ENCODE results near the gene KLHL4.
"Not testable (repeated sequence)": the region's sequence is repeated elsewhere in the genome, so short reads cannot be mapped to it uniquely, and the experiment has no call there.

The KLHL4 gene

GRCh38 chrX:87517571-87518141 lies at the start of gene KLHL4:
KLHL4 (plus strand) TSS chrX:87517802; CDS start chrX:87517894, 92 bp downstream.
- in situ Hi-C loops (cut with HindIII; ENCODE audit: low pct_unique_long_range_greater_than_20kb, low sequenced_read_pairs): no loop called here
- DNase-seq (ENCODE audit: low read depth in 1 of 2, low spot score in 1 of 2): peak in 1 of 2 experiments; percentile 7
- TF ChIP-seq JUND (IDR thresholded peaks at IDR 0.05; ENCODE audit: low read depth): no peak

DNA sequence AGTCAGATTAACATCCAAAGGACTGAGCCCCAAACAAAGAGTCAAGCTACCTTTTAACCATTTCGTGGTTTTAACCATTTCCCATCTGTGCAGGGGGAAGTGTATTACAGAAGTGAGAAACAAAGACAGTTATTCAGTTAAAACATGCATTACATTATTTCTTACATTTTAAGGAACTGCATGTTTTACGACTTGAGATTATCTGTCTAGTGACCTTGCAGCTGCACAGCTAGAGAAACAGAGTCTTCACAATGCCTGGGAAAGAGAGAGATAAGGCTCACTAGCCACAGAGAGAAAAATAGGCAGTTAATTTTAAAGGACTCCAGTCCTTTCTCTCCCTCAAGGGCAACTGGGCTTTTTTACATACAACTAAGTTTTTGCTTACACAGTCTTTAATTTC lies 48.7 kb upstream of the KLHL4 start:
- TF ChIP-seq JUND (IDR thresholded peaks at IDR 0.05; ENCODE audit: low read depth): no peak
- in situ Hi-C loops (cut with HindIII; ENCODE audit: low pct_unique_long_range_greater_than_20kb, low sequenced_read_pairs): no loop called here
- DNase-seq (ENCODE audit: low read depth in 1 of 2, low spot score in 1 of 2): no peak

- TF ChIP-seq JUND (IDR thresholded peaks at IDR 0.05; ENCODE audit: low read depth): no peak
- DNase-seq (ENCODE audit: low read depth in 1 of 2, low spot score in 1 of 2): no peak
- in situ Hi-C loops (cut with HindIII; ENCODE audit: low pct_unique_long_range_greater_than_20kb, low sequenced_read_pairs): no loop called here
Observed at GRCh38 chrX:87475793-87476192, 41.8 kb upstream of the KLHL4 start.

DNA sequence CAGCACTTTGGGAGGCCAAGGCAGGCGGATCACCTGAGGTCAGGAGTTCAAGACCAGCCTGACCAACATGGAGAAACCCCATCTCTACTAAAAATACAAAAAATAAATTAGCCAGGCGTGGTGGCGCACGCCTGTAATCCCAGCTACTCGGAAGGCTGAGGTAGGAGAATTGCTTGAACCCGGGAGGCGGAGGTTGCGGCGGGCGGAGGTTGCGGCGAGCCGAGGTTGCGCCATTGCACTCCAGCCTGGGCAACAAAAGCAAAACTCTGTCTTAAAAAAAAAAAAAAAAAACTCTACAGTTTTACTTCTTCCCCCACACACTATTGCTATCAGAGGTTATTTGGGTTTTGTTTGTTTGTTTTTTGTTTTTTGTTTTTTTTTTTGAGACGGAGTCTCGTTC lies 38.9 kb upstream of the KLHL4 start:
- in situ Hi-C loops (cut with HindIII; ENCODE audit: low pct_unique_long_range_greater_than_20kb, low sequenced_read_pairs); DNase-seq (ENCODE audit: low read depth in 1 of 2, low spot score in 1 of 2): not testable (repeated sequence)

DNA sequence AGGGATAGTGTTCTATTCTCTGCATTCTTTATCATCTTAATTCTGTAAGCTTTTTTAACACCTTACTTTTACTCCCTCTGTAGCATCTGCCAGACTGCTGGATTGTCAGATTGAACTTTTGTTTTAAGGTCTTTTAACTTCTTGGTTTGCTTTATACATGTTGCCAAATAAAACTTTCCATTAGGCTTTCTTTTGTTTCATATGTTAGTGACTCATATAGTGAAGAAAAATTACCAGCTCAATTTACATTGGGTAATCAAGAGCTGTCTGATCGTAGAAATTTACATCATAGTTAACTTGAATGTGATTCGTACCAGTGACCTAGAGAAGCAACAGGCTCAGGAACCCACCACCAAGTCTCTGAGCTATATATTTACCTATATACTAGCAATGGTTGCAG lies 28.5 kb upstream of the KLHL4 start:
- in situ Hi-C loops (cut with HindIII; ENCODE audit: low pct_unique_long_range_greater_than_20kb, low sequenced_read_pairs): no loop called here
- TF ChIP-seq JUND (IDR thresholded peaks at IDR 0.05; ENCODE audit: low read depth): no peak
- no peak for DNase-seq (ENCODE audit: low read depth in 1 of 2, low spot score in 1 of 2)

- in situ Hi-C loops (cut with HindIII; ENCODE audit: low pct_unique_long_range_greater_than_20kb, low sequenced_read_pairs): no loop called here
- TF ChIP-seq JUND (IDR thresholded peaks at IDR 0.05; ENCODE audit: low read depth): no peak
- DNase-seq (ENCODE audit: low read depth in 1 of 2, low spot score in 1 of 2): no peak
Observed at GRCh38 chrX:87515836-87516235, 1.8 kb upstream of the KLHL4 start.

DNA sequence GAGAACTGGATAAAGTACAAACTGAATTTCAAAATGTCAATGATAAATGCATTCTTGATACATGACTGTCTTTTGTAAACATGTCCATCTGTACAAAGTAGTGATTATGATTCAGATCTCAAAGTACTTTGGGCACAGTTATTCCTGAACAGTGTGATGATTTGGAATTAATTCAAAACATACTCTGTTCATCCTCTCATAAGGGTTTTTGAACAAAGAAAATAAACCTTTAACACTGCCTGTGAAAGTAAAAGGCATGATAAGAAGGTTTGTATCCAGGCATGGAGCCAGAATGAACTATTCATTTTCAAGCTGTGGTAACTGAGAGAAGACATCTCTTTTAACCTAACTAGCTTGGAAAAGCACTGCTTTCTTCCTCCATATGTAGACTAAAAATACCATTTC lies 883 bp upstream of the KLHL4 start:
- DNase-seq (ENCODE audit: low read depth in 1 of 2, low spot score in 1 of 2): no peak
- in situ Hi-C loops (cut with HindIII; ENCODE audit: low pct_unique_long_range_greater_than_20kb, low sequenced_read_pairs): no loop called here
- no peak for TF ChIP-seq JUND (IDR thresholded peaks at IDR 0.05; ENCODE audit: low read depth)

- in situ Hi-C loops (cut with HindIII; ENCODE audit: low pct_unique_long_range_greater_than_20kb, low sequenced_read_pairs): no loop called here
- no peak for TF ChIP-seq JUND (IDR thresholded peaks at IDR 0.05; ENCODE audit: low read depth)
- no peak for DNase-seq (ENCODE audit: low read depth in 1 of 2, low spot score in 1 of 2)
Observed at GRCh38 chrX:87518504-87518903, 902 bp downstream of the KLHL4 start.

- in situ Hi-C loops (cut with HindIII; ENCODE audit: low pct_unique_long_range_greater_than_20kb, low sequenced_read_pairs): no loop called here
- TF ChIP-seq JUND (IDR thresholded peaks at IDR 0.05; ENCODE audit: low read depth): no peak
- no peak for DNase-seq (ENCODE audit: low read depth in 1 of 2, low spot score in 1 of 2)
Observed at GRCh38 chrX:87525771-87526229, 8.2 kb downstream of the KLHL4 start.

- in situ Hi-C loops (cut with HindIII; ENCODE audit: low pct_unique_long_range_greater_than_20kb, low sequenced_read_pairs): no loop called here
- no peak for DNase-seq (ENCODE audit: low read depth in 1 of 2, low spot score in 1 of 2)
- no peak for TF ChIP-seq JUND (IDR thresholded peaks at IDR 0.05; ENCODE audit: low read depth)
Observed at GRCh38 chrX:87526281-87526680, 8.7 kb downstream of the KLHL4 start.

- TF ChIP-seq JUND (IDR thresholded peaks at IDR 0.05; ENCODE audit: low read depth): no peak
- in situ Hi-C loops (cut with HindIII; ENCODE audit: low pct_unique_long_range_greater_than_20kb, low sequenced_read_pairs): no loop called here
- no peak for DNase-seq (ENCODE audit: low read depth in 1 of 2, low spot score in 1 of 2)
Observed at GRCh38 chrX:87528487-87528886, 10.9 kb downstream of the KLHL4 start.

DNA sequence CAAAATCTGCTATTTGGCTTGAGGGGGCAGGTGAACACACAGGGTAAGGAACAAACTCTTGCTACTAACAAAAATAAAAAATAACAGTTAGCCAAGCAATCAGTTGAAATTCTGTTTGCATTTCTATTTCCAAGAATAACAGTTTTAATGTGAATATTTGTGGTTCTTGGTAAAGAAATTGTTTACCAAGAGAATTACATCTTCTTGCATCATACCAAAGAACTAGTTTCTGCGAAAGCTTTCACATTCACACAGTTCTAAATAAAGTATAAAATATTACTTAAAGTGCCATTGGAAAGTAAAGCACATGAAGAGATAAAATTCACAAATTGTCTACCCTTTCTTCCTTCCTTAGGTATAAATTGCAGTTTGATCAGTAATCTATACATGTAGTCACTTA lies 54.4 kb downstream of the KLHL4 start:
- TF ChIP-seq JUND (IDR thresholded peaks at IDR 0.05; ENCODE audit: low read depth): no peak
- in situ Hi-C loops (cut with HindIII; ENCODE audit: low pct_unique_long_range_greater_than_20kb, low sequenced_read_pairs): no loop called here
- DNase-seq (ENCODE audit: low read depth in 1 of 2, low spot score in 1 of 2): no peak

DNA sequence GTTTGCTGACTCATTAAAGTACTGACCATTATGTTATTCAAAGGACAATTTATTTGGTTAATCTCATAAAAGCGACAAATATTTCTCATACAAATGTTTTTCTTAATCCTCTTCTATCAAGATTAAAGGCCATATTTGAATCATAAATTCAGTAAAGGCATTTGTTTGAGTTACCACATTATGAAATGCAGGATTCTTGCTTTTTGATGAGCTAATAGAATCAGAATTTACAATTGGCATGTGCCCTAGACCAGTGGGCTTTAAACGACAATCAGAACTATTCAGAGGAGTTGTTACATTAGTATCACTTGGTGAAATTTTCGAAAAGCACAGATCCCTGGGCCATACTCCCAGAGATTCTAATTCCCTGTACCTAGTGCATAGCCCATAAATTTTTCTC lies 55.3 kb downstream of the KLHL4 start:
- no peak for DNase-seq (ENCODE audit: low read depth in 1 of 2, low spot score in 1 of 2)
- no peak for TF ChIP-seq JUND (IDR thresholded peaks at IDR 0.05; ENCODE audit: low read depth)
- in situ Hi-C loops (cut with HindIII; ENCODE audit: low pct_unique_long_range_greater_than_20kb, low sequenced_read_pairs): no loop called here

DNA sequence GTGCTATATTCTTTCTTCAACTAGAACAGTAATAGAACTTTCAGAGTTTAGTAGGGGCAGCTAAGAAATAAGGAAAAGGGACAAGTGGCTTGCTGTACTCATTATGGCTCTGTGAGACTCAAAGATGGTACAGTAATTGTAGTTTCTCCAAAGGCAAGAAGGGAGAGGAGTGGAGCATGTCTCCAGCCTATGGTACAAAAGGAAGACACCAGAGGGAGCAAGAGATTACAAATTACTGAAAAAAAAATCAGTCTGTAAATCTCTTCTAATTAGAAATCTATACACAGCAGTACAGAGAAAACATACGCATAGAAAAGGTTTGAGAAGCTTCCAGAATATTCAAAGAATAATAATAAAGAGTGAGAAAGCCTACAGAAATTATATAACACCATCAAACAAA lies 61.4 kb downstream of the KLHL4 start:
- in situ Hi-C loops (cut with HindIII; ENCODE audit: low pct_unique_long_range_greater_than_20kb, low sequenced_read_pairs): no loop called here
- no peak for DNase-seq (ENCODE audit: low read depth in 1 of 2, low spot score in 1 of 2)
- TF ChIP-seq JUND (IDR thresholded peaks at IDR 0.05; ENCODE audit: low read depth): no peak
